Measurements from ENCODE around the gene USP7.
"Not testable (repeated sequence)": the region's sequence is repeated elsewhere in the genome, so short reads cannot be mapped to it uniquely, and the experiment has no call there.

USP7 gene

GRCh38 chr16:8898660-8899318, 64.9 kb downstream of the USP7 start:
- DNase-seq = no peak

GRCh38 chr16:8894736-8895334, 68.9 kb downstream of the USP7 start:
- DNase-seq = peak; percentile 31

- DNase-seq = peak; percentile 51
Measured at GRCh38 chr16:8893976-8894690, 69.6 kb downstream of the USP7 start.

- DNase-seq = peak; percentile 43
Measured at GRCh38 chr16:8893426-8893825, 70.3 kb downstream of the USP7 start.

- peak; percentile 69 for DNase-seq
Measured at GRCh38 chr16:8892101-8892575, 71.6 kb downstream of the USP7 start.

- DNase-seq = no peak
Measured at GRCh38 chr16:8890549-8890921, 73.2 kb downstream of the USP7 start.

- DNase-seq = no peak
Measured at GRCh38 chr16:8889893-8890548, 73.7 kb downstream of the USP7 start.

GRCh38 chr16:8888951-8889892, 74.5 kb downstream of the USP7 start:
- no peak for DNase-seq

GRCh38 chr16:8887952-8888560, 75.7 kb downstream of the USP7 start:
- DNase-seq = no peak

GRCh38 chr16:8887431-8887765, 76.3 kb downstream of the USP7 start:
- DNase-seq = no peak

GRCh38 chr16:8886593-8887430, 76.9 kb downstream of the USP7 start:
- no peak for DNase-seq

GRCh38 chr16:8885674-8886592, 77.8 kb downstream of the USP7 start:
- no peak for DNase-seq

GRCh38 chr16:8882725-8883377, 80.9 kb downstream of the USP7 start:
- DNase-seq = no peak

GRCh38 chr16:8882041-8882617, 81.6 kb downstream of the USP7 start, which contains the start of gene LITAFD:
LITAFD (plus strand) TSS chr16:8882351; CDS start chr16:8884356, 2,005 bp downstream.
- no peak for DNase-seq

- no peak for DNase-seq
Measured at GRCh38 chr16:8880839-8881510, 82.7 kb downstream of the USP7 start.

GRCh38 chr16:8878523-8878911, 85.2 kb downstream of the USP7 start:
- no peak for DNase-seq

GRCh38 chr16:8877894-8878522, 85.7 kb downstream of the USP7 start:
- DNase-seq = no peak

GRCh38 chr16:8875317-8875716, 88.4 kb downstream of the USP7 start:
- DNase-seq = not testable (repeated sequence)
